Caco-2 (cell line): ENCODE data around the gene MCF2. TPM values are rescaled to one million over a fixed set of nuclear protein-coding genes. Genes with fewer than 3 reads are reported as not detected.

Experiments
- Bru-seq: library from RNA; stranded (reverse); fragments of 400-500 nt; gene quantifications from one replicate; lab custom pipeline; 2021; lab: Mats Ljungman, UMichigan
- BruChase-seq, 2 experiments: library from RNA; stranded (reverse); fragments of 400-500 nt; gene quantifications; one replicate each; lab custom pipeline; 2021; lab: Mats Ljungman, UMichigan
- BruUV-seq: library from RNA; stranded (reverse); fragments of 400-500 nt; replicated peaks from 2 replicates; lab custom pipeline; 2021; lab: Mats Ljungman, UMichigan
- CTCF ChIA-PET: fragments of 300-600 bp; sonication (Branson Sonifier 250); formaldehyde crosslinking; loops from one replicate; lab custom pipeline; 2022; ENCODE audit warnings: antibody characterized with exemption; lab: Charles Lee
- POLR2A ChIA-PET: fragments of 300-600 bp; sonication (Branson Sonifier 250); formaldehyde crosslinking; loops from one replicate; lab custom pipeline; 2022; ENCODE audit warnings: antibody characterized with exemption; lab: Charles Lee
- DNase-seq, 2 experiments: peaks; one replicate each; pipeline versions ENCODE4 v3.0.0 to v3.0.0-alpha.2; 2020 to 2022
- H3K27me3 ChIP-seq: replicated peaks from 2 replicates; pipeline ENCODE4 v1.6.0; 2011; ENCODE audit warnings: low read length; ENCODE audit not compliant: control insufficient read depth, insufficient read depth
- H3K36me3 ChIP-seq: 2 replicates; pipeline ENCODE4 v1.5.1; 2011; ENCODE audit warnings: low read length; ENCODE audit not compliant: control insufficient read depth, insufficient read depth
- H3K4me1 ChIP-seq: fragments of 250-450 bp; sonication (Bioruptor Pico); 2 replicates; pipeline ENCODE4 v1.5.1; 2020; ENCODE audit warnings: mild to moderate bottlenecking
- H3K4me3 ChIP-seq: 2 replicates; pipeline ENCODE4 v1.5.1; 2011; ENCODE audit warnings: low read depth, mild to moderate bottlenecking, control low read depth, low read length
- H3K9me3 ChIP-seq: fragments of 250-450 bp; sonication (Bioruptor Pico); 2 replicates; pipeline ENCODE4 v1.5.1; 2020; ENCODE audit warnings: mild to moderate bottlenecking, moderate library complexity
- H3K27ac Mint-ChIP-seq: one replicate; pipeline ENCODE4 v1.8.0; 2022; ENCODE audit warnings: mixed read lengths; ENCODE audit not compliant: unreplicated experiment
- H3K27me3 Mint-ChIP-seq: one replicate; pipeline ENCODE4 v1.8.0; 2022; ENCODE audit warnings: mixed read lengths; ENCODE audit not compliant: insufficient read depth, unreplicated experiment
- H3K36me3 Mint-ChIP-seq: one replicate; pipeline ENCODE4 v1.8.0; 2022; ENCODE audit warnings: mild to moderate bottlenecking, mixed read lengths; ENCODE audit not compliant: insufficient read depth, unreplicated experiment
- H3K4me1 Mint-ChIP-seq: one replicate; pipeline ENCODE4 v1.8.0; 2022; ENCODE audit warnings: low read depth, mixed read lengths; ENCODE audit not compliant: unreplicated experiment
- H3K4me3 Mint-ChIP-seq: one replicate; pipeline ENCODE4 v1.8.0; 2022; ENCODE audit warnings: mild to moderate bottlenecking, moderate library complexity, mixed read lengths; ENCODE audit not compliant: unreplicated experiment
- H3K9me3 Mint-ChIP-seq: one replicate; pipeline ENCODE4 v1.8.0; 2022; ENCODE audit warnings: mixed read lengths; ENCODE audit not compliant: unreplicated experiment
- CTCF ChIP-seq, 2 experiments: fragments of 200-600 bp in 1 of 2; IDR thresholded peaks; 1 replicate in 1 of 2; 2 replicates in 1 of 2; pipeline versions ENCODE4 v1.5.1 to v1.8.0; 2011 to 2022; ENCODE audit warnings: antibody characterized with exemption in 1 of 2, control low read depth in 1 of 2, inconsistent platforms in 1 of 2, low read depth in 1 of 2, low read length in 1 of 2, mild to moderate bottlenecking in 1 of 2, moderate library complexity in 1 of 2; ENCODE audit not compliant: insufficient read depth in 1 of 2, severe bottlenecking in 1 of 2, unreplicated experiment in 1 of 2
- intact Hi-C: fragments of 100-400 bp; cut with micrococcal nuclease; formaldehyde crosslinking; loops from one replicate; pipeline ENCODE4 v1.10.0; 2022; ENCODE audit not compliant: unreplicated experiment
- long read RNA-seq: library from polyadenylated mRNA; stranded (forward); transcript quantifications from one replicate; pipeline ENCODE4 v2.0.0, GENCODE V29; 2022
- total RNA-seq: library from RNA; stranded (reverse); gene quantifications from 2 replicates; pipeline ENCODE4 v1.2.3, GENCODE V29; 2022

The MCF2 gene
- not detected in 2 replicates for total RNA-seq
- percentile 19 among the genes with signal in this experiment for Bru-seq, nascent RNA
- percentile 30 among the genes with signal in this experiment for BruChase-seq, experiment 1, labeled RNA remaining after a 2-hour chase
- BruChase-seq, experiment 2, labeled RNA remaining after a 6-hour chase = percentile 20 among the genes with signal in this experiment
- long read RNA-seq = 0 reads

- no peak for TF ChIP-seq CTCF (IDR thresholded peaks at IDR 0.05; ENCODE audit: insufficient read depth in 1 of 2, low read depth in 1 of 2, low read length in 1 of 2, severe bottlenecking in 1 of 2, unreplicated experiment in 1 of 2)
- ChIA-PET POLR2A (no interaction called here), CTCF (no interaction called here)
- H3K4me1 Mint-ChIP-seq = no peaks in the 10 kb centered on the region
- H3K36me3 Mint-ChIP-seq = no peaks in the 10 kb centered on the region
- no peak for DNase-seq
- Histone ChIP-seq H3K27me3 (no peaks in the 10 kb centered on the region), H3K36me3 (no peaks in the 10 kb centered on the region), H3K9me3 (no peaks in the 10 kb centered on the region), H3K4me1 (no peaks in the 10 kb centered on the region), H3K4me3 (no peak within 1 kb of the TSS)
- no peaks in the 10 kb centered on the region for H3K9me3 Mint-ChIP-seq
- H3K4me3 Mint-ChIP-seq = no peak within 1 kb of the TSS
- H3K27ac Mint-ChIP-seq = no peak within 1 kb of the TSS
- intact Hi-C loops = no loop called here
- peaks cover 2% of the 10 kb centered on the region for H3K27me3 Mint-ChIP-seq
- BruUV-seq = no TSS peak
These were observed at the start of gene MCF2 for GRCh38 chrX:139708067-139708466. Gene MCF2, minus strand, starts transcription at chrX:139708167. Its CDS starts 56,423 bp downstream, at chrX:139651744.

- BruUV-seq = no TSS peak
- no peaks in the 10 kb centered on the region for H3K36me3 ChIP-seq
- H3K4me3 ChIP-seq = no peak overlapping the region
- H3K27me3 ChIP-seq = no peaks in the 10 kb centered on the region
- ChIA-PET POLR2A (no interaction called here), CTCF (no interaction called here)
- peaks cover 13% of the 10 kb centered on the region for H3K36me3 Mint-ChIP-seq
- H3K27me3 Mint-ChIP-seq = no peaks in the 10 kb centered on the region
- no peak overlapping the region for H3K4me3 Mint-ChIP-seq
- no peak for DNase-seq
- no peak overlapping the region for H3K27ac Mint-ChIP-seq
- H3K9me3 ChIP-seq = no peaks in the 10 kb centered on the region
- H3K4me1 Mint-ChIP-seq = no peaks in the 10 kb centered on the region
- H3K4me1 ChIP-seq = no peaks in the 10 kb centered on the region
- intact Hi-C loops = no loop called here
- no peak for TF ChIP-seq CTCF (IDR thresholded peaks at IDR 0.05; ENCODE audit: insufficient read depth in 1 of 2, low read depth in 1 of 2, low read length in 1 of 2, severe bottlenecking in 1 of 2, unreplicated experiment in 1 of 2)
- peaks cover 9% of the 10 kb centered on the region for H3K9me3 Mint-ChIP-seq
These were observed 43.1 kb upstream of the MCF2 start for GRCh38 chrX:139751053-139751452.

GRCh38 chrX:139750390-139750789 lies 42.4 kb upstream of the MCF2 start:
- H3K4me3 Mint-ChIP-seq = no peak overlapping the region
- Histone ChIP-seq H3K27me3 (no peaks in the 10 kb centered on the region), H3K9me3 (no peaks in the 10 kb centered on the region), H3K4me3 (no peak overlapping the region), H3K4me1 (no peaks in the 10 kb centered on the region), H3K36me3 (no peaks in the 10 kb centered on the region)
- peaks cover 9% of the 10 kb centered on the region for H3K9me3 Mint-ChIP-seq
- no TSS peak for BruUV-seq
- DNase-seq = no peak
- H3K27ac Mint-ChIP-seq = no peak overlapping the region
- TF ChIP-seq CTCF (IDR thresholded peaks at IDR 0.05; ENCODE audit: insufficient read depth in 1 of 2, low read depth in 1 of 2, low read length in 1 of 2, severe bottlenecking in 1 of 2, unreplicated experiment in 1 of 2) = no peak
- POLR2A ChIA-PET = no interaction called here
- H3K36me3 Mint-ChIP-seq = peaks cover 13% of the 10 kb centered on the region
- intact Hi-C loops = no loop called here
- CTCF ChIA-PET = no interaction called here
- no peaks in the 10 kb centered on the region for H3K4me1 Mint-ChIP-seq
- no peaks in the 10 kb centered on the region for H3K27me3 Mint-ChIP-seq
